ENCODE results near the gene GID4.

- TF ChIP-seq CEBPB (IDR thresholded peaks at IDR 0.05; ENCODE audit: low read depth, low read length), result peak; percentile 85
- TF ChIP-seq CTCF (conservative IDR thresholded peaks at IDR 0.05; ENCODE audit: low read depth, low read length), result 0 out of 2 replicates have a peak, but pooled peaks have one; percentile 7
- TF ChIP-seq SMC3 (IDR thresholded peaks at IDR 0.05; ENCODE audit: low read depth, low read length), result no peak
- TF ChIP-seq POLR2A (IDR thresholded peaks at IDR 0.05; ENCODE audit: low read depth, low read length), result no peak
- TF ChIP-seq, protein P1, sequence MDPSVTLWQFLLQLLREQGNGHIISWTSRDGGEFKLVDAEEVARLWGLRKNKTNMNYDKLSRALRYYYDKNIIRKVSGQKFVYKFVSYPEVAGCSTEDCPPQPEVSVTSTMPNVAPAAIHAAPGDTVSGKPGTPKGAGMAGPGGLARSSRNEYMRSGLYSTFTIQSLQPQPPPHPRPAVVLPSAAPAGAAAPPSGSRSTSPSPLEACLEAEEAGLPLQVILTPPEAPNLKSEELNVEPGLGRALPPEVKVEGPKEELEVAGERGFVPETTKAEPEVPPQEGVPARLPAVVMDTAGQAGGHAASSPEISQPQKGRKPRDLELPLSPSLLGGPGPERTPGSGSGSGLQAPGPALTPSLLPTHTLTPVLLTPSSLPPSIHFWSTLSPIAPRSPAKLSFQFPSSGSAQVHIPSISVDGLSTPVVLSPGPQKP (IDR thresholded peaks at IDR 0.05; ENCODE audit: borderline replicate concordance, low read depth, low read length), result no peak
- TF ChIP-seq CHD1 (IDR thresholded peaks at IDR 0.05; ENCODE audit: low read depth, low read length), result no peak
- no peak for TF ChIP-seq RFX5 (IDR thresholded peaks at IDR 0.05; ENCODE audit: low read depth, low read length)
- TF ChIP-seq, protein P2, sequence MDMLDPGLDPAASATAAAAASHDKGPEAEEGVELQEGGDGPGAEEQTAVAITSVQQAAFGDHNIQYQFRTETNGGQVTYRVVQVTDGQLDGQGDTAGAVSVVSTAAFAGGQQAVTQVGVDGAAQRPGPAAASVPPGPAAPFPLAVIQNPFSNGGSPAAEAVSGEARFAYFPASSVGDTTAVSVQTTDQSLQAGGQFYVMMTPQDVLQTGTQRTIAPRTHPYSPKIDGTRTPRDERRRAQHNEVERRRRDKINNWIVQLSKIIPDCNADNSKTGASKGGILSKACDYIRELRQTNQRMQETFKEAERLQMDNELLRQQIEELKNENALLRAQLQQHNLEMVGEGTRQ (IDR thresholded peaks at IDR 0.05; ENCODE audit: low read depth, low read length), result peak; percentile 61
- TF ChIP-seq RAD21 (IDR thresholded peaks at IDR 0.05; ENCODE audit: low read length), result no peak
- TF ChIP-seq RCOR1 (IDR thresholded peaks at IDR 0.05; ENCODE audit: insufficient replicate concordance, low read length), result no peak
- no peak for TF ChIP-seq MAFK (IDR thresholded peaks at IDR 0.05; ENCODE audit: low read depth, low read length)
- TF ChIP-seq MXI1 (IDR thresholded peaks at IDR 0.05; ENCODE audit: borderline replicate concordance, low read depth, low read length), result 0 out of 2 replicates have a peak, but pooled peaks have one; percentile 28
- no peak for TF ChIP-seq MAZ (IDR thresholded peaks at IDR 0.05; ENCODE audit: borderline replicate concordance, low read depth, low read length)
- no peak for TF ChIP-seq NFE2L2 (IDR thresholded peaks at IDR 0.05; ENCODE audit: low read depth, low read length)
Measured at GRCh38 chr17:18025945-18026776, 13.0 kb upstream of the GID4 start.

All from IMR-90 (cell line).